Hepatic stellate cell (primary cell): ENCODE results near the gene QARS1.

Experiments used
- DNase-seq: peaks from one replicate; pipeline ENCODE4 v3.0.0; 2011; ENCODE audit warnings: low spot score

QARS1 gene

GRCh38 chr3:49104427-49105291 lies at the start of gene QARS1:
QARS1 (minus strand) TSS chr3:49104757; CDS start chr3:49104733, 24 bp downstream.
- peak; percentile 99 for DNase-seq

GRCh38 chr3:49153349-49153912 lies 48.9 kb upstream of the QARS1 start:
- no peak for DNase-seq

- no peak for DNase-seq
Measured at GRCh38 chr3:49151610-49152009, 47.1 kb upstream of the QARS1 start.

GRCh38 chr3:49148159-49148558 lies 43.6 kb upstream of the QARS1 start:
- no peak for DNase-seq

GRCh38 chr3:49140080-49140479 lies 35.5 kb upstream of the QARS1 start:
- DNase-seq: no peak

GRCh38 chr3:49135499-49135898 lies 30.9 kb upstream of the QARS1 start:
- DNase-seq: no peak

- DNase-seq: no peak
Measured at GRCh38 chr3:49134471-49135265, 30.1 kb upstream of the QARS1 start.

- DNase-seq: peak; percentile 96
Measured at GRCh38 chr3:49133226-49133951, 28.8 kb upstream of the QARS1 start.

- peak; percentile 89 for DNase-seq
Measured at GRCh38 chr3:49132437-49133225, 28.1 kb upstream of the QARS1 start, which contains the start of gene LAMB2. LAMB2 (minus strand) TSS chr3:49133050; CDS start chr3:49132867, 183 bp downstream.

- peak; percentile 27 for DNase-seq
Measured at GRCh38 chr3:49132073-49132436, 27.5 kb upstream of the QARS1 start.

- no peak for DNase-seq
Measured at GRCh38 chr3:49131576-49131975, 27.0 kb upstream of the QARS1 start.

GRCh38 chr3:49131040-49131439 lies 26.5 kb upstream of the QARS1 start:
- DNase-seq: no peak

- no peak for DNase-seq
Measured at GRCh38 chr3:49124991-49125670, 20.6 kb upstream of the QARS1 start.

GRCh38 chr3:49124203-49124602 lies 19.6 kb upstream of the QARS1 start:
- no peak for DNase-seq

GRCh38 chr3:49123687-49124086 lies 19.1 kb upstream of the QARS1 start:
- DNase-seq: no peak

- DNase-seq: no peak
Measured at GRCh38 chr3:49122886-49123545, 18.5 kb upstream of the QARS1 start.

GRCh38 chr3:49122451-49122850 lies 17.9 kb upstream of the QARS1 start:
- no peak for DNase-seq

GRCh38 chr3:49122022-49122421 lies 17.5 kb upstream of the QARS1 start:
- no peak for DNase-seq

- no peak for DNase-seq
Measured at GRCh38 chr3:49121132-49121736, 16.7 kb upstream of the QARS1 start.
